ENCODE results near the gene PDPK1. TPM values are rescaled to one million over a fixed set of nuclear protein-coding genes. Genes with fewer than 3 reads are reported as not detected.

PDPK1 gene
- polyA plus RNA-seq, 1 experiment, result 32.4 TPM

DNA sequence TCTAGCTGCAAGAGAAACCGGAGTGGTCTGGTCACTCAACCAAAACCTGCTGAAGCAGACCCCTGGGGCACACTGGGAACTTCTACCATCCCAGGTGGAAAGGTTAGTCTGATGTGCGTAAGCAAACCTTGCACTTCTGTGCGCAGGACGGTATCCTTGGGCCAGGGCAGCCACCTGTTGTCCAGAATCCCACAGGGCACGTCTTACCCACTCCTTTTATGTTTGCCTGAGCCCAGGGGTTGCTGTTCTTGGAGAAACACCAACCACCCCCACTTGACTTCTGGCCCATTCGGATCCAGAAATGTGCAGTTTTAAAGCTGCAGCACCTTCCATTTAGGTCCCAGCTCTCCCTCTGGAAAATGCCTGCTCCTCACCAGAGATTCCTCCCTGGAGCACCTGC lies 44.2 kb upstream of the PDPK1 start:
- H3K27me3 ChIP-seq (ENCODE audit: control insufficient read depth, insufficient read depth, low read length), result no peaks in the 10 kb centered on the region
- no peak overlapping the region for H3K27ac ChIP-seq (ENCODE audit: low read depth, low read length)
- TF ChIP-seq, protein P1, sequence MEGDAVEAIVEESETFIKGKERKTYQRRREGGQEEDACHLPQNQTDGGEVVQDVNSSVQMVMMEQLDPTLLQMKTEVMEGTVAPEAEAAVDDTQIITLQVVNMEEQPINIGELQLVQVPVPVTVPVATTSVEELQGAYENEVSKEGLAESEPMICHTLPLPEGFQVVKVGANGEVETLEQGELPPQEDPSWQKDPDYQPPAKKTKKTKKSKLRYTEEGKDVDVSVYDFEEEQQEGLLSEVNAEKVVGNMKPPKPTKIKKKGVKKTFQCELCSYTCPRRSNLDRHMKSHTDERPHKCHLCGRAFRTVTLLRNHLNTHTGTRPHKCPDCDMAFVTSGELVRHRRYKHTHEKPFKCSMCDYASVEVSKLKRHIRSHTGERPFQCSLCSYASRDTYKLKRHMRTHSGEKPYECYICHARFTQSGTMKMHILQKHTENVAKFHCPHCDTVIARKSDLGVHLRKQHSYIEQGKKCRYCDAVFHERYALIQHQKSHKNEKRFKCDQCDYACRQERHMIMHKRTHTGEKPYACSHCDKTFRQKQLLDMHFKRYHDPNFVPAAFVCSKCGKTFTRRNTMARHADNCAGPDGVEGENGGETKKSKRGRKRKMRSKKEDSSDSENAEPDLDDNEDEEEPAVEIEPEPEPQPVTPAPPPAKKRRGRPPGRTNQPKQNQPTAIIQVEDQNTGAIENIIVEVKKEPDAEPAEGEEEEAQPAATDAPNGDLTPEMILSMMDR (IDR thresholded peaks at IDR 0.05; ENCODE audit: low read depth, low read length), result no peak
- no peak for DNase-seq (ENCODE audit: low read depth, low spot score)
- H3K4me3 ChIP-seq (ENCODE audit: low read depth, low read length), result no peak overlapping the region
- ChIA-PET CTCF (interaction anchor here (0.9 kb wide), 1 partner anchor 10 kb away, joined by 4 read pairs; no protein-coding TSS in a partner anchor), POLR2A (no interaction called here)
- H3K9me3 ChIP-seq (ENCODE audit: control insufficient read depth, insufficient read depth, low read length), result no peaks in the 10 kb centered on the region; the same call in 1 of the 2 replicates

DNA sequence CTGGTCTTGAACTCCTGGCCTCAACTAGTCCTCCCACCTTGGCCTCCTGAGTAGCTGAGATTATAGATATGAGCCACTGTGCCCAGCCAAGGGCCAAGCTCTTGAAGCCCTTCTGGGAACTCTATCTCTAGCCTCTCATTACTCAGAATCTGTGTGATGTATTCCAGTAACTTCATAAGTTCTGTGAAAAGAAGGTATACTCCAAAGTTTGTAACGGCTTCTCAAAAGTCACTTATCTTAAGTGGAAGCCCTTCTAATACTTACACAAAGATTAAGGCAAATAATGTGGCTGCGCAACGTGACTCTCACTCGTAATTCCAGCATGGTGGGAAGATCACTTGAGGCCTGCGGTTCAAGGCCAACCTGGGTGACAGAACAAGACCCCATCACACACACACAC lies 43.2 kb upstream of the PDPK1 start:
- no peaks in the 10 kb centered on the region; the same call in 1 of the 2 replicates for H3K9me3 ChIP-seq (ENCODE audit: control insufficient read depth, insufficient read depth, low read length)
- TF ChIP-seq, protein P1 (IDR thresholded peaks at IDR 0.05; ENCODE audit: low read depth, low read length), result no peak
- ChIA-PET CTCF (no interaction called here), POLR2A (no interaction called here)
- H3K27ac ChIP-seq (ENCODE audit: low read depth, low read length), result no peak overlapping the region
- no peak for DNase-seq (ENCODE audit: low read depth, low spot score)
- no peak overlapping the region for H3K4me3 ChIP-seq (ENCODE audit: low read depth, low read length)
- no peaks in the 10 kb centered on the region for H3K27me3 ChIP-seq (ENCODE audit: control insufficient read depth, insufficient read depth, low read length)

GRCh38 chr16:2495041-2495440 lies 42.8 kb upstream of the PDPK1 start:
- POLR2A ChIA-PET, result no interaction called here
- TF ChIP-seq, protein P1 (IDR thresholded peaks at IDR 0.05; ENCODE audit: low read depth, low read length), result no peak
- H3K27ac ChIP-seq (ENCODE audit: low read depth, low read length), result no peak overlapping the region
- no peak overlapping the region for H3K4me3 ChIP-seq (ENCODE audit: low read depth, low read length)
- CTCF ChIA-PET, result no interaction called here
- H3K9me3 ChIP-seq (ENCODE audit: control insufficient read depth, insufficient read depth, low read length), result no peaks in the 10 kb centered on the region; the same call in 1 of the 2 replicates
- H3K27me3 ChIP-seq (ENCODE audit: control insufficient read depth, insufficient read depth, low read length), result no peaks in the 10 kb centered on the region
- no peak for DNase-seq (ENCODE audit: low read depth, low spot score)

DNA sequence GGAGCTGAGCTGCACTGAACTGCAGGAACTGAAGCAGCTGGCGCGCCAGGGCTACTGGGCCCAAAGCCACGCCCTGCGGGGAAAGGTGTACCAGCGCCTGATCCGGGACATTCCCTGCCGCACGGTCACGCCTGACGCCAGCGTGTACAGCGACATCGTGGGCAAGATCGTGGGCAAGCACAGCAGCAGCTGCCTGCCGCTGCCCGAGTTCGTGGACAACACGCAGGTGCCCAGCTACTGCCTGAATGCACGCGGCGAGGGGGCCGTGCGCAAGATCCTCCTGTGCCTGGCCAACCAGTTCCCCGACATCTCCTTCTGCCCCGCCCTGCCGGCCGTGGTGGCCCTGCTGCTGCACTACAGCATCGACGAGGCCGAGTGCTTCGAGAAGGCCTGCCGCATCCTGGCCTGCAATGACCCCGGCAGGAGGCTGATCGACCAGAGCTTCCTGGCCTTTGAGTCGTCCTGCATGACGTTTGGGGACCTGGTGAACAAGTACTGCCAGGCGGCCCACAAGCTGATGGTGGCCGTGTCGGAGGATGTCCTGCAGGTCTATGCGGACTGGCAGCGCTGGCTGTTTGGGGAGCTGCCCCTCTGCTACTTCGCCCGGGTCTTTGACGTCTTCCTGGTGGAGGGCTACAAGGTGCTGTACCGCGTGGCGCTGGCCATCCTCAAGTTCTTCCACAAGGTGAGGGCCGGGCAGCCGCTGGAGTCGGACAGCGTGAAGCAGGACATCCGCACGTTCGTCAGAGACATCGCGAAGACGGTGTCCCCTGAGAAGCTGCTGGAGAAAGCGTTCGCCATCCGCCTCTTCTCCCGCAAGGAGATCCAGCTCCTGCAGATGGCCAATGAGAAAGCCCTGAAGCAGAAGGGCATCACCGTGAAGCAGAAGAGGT lies 41.4 kb upstream of the PDPK1 start:
- Histone ChIP-seq H3K9me3 (ENCODE audit: control insufficient read depth, insufficient read depth, low read length) (no peaks in the 10 kb centered on the region; the same call in 1 of the 2 replicates), H3K4me3 (ENCODE audit: low read depth, low read length) (no peak overlapping the region), H3K27ac (ENCODE audit: low read depth, low read length) (no peak overlapping the region), H3K27me3 (ENCODE audit: control insufficient read depth, insufficient read depth, low read length) (no peaks in the 10 kb centered on the region)
- ChIA-PET POLR2A (no interaction called here), CTCF (no interaction called here)
- TF ChIP-seq, protein P1 (IDR thresholded peaks at IDR 0.05; ENCODE audit: low read depth, low read length), result no peak
- DNase-seq (ENCODE audit: low read depth, low spot score), result no peak

- no peak for DNase-seq (ENCODE audit: low read depth, low spot score)
- TF ChIP-seq, protein P1 (IDR thresholded peaks at IDR 0.05; ENCODE audit: low read depth, low read length), result no peak
- no peak overlapping the region for H3K27ac ChIP-seq (ENCODE audit: low read depth, low read length)
- no peaks in the 10 kb centered on the region; the same call in 1 of the 2 replicates for H3K9me3 ChIP-seq (ENCODE audit: control insufficient read depth, insufficient read depth, low read length)
- H3K4me3 ChIP-seq (ENCODE audit: low read depth, low read length), result no peak overlapping the region
- ChIA-PET CTCF (no interaction called here), POLR2A (no interaction called here)
- H3K27me3 ChIP-seq (ENCODE audit: control insufficient read depth, insufficient read depth, low read length), result no peaks in the 10 kb centered on the region
Observed at GRCh38 chr16:2497116-2497630, 40.6 kb upstream of the PDPK1 start.

All from AG04450 (cell line).